ENCODE measurements around the gene ITPR3.
"Not testable (repeated sequence)": the region's sequence is repeated elsewhere in the genome, so short reads cannot be mapped to it uniquely, and the experiment has no call there.

The ITPR3 gene

GRCh38 chr6:33591424-33592032, 29.6 kb upstream of the ITPR3 start:
- DNase-seq (ENCODE audit: low read depth in 2 of 2), result no peak

DNA sequence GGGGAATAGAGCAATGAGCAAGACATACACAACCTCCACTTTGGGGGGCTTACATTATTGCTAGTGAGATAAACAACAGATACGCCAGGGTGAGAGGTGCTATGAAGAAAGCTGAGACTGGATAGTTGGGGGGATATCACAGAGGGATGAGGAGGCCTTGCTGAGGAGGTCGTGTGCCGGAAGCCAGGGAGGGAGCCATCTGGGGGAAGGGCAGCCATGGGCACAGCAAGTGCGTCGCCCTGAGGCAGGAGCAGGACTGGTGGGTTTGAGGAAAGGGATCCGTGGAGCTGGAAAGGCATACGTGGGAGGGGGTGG, 28.9 kb upstream of the ITPR3 start:
- DNase-seq (ENCODE audit: low read depth in 2 of 2), result no peak

GRCh38 chr6:33592595-33593413, 28.3 kb upstream of the ITPR3 start:
- no peak for DNase-seq (ENCODE audit: low read depth in 2 of 2)

DNA sequence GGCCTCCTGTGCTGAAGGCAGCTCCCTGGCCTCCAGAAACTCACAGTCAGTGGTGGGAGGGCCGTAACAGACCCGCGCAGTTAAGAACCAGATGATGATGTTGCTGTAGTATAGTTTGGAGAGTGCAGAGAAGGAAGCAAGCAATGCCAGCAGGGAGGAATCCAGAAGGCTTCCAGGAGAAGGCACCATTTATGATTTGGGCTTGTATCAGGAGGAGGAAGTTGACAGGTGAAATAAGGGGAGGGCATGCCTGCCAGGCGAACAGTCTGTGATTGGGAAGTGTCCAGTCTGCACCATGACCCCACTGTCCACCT, 27.8 kb upstream of the ITPR3 start:
- no peak for DNase-seq (ENCODE audit: low read depth in 2 of 2)

DNA sequence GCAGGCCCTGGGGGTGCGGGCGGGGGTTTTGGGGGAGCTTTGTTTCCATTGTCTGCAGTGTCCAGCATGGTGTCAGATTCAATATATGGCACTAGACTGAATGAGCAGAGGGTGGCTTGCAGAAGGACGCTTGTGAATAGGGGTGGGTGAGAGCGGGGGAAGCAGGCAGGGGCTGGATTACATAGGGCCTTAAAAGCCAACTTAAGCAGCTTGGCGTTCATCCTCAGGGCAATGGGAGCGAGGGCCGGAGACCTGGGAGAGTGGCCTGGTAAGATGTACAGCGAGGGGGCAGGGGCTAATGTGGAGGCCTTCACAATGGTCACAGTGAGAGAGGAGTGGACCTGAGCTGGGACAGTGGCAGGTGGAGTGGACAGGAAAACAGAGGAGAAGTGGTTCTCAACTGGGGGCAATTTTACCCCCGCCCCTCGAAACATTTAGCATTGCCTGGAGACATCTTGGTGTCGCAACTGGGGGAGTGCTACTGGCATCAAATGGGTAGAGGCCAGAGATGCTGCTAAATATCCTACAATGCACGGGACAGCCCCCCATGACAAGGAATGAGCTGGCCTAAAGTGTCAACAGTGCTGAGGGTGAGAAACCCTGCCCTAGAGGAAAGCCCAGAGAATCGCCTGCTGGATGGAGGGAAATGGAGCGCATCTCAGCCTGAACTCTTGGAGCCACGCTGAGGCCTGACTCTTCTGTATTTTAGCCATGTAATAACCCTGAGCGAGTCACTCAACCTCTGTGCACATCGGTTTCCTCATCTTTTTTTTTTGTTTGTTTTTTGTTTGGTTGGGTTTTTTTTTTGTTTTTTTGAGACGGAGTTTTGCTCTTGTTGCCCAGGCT, 25.9 kb upstream of the ITPR3 start:
- DNase-seq (ENCODE audit: low read depth in 2 of 2), result no peak

GRCh38 chr6:33596894-33597293, 24.2 kb upstream of the ITPR3 start:
- DNase-seq (ENCODE audit: low read depth in 2 of 2), result not testable (repeated sequence)

DNA sequence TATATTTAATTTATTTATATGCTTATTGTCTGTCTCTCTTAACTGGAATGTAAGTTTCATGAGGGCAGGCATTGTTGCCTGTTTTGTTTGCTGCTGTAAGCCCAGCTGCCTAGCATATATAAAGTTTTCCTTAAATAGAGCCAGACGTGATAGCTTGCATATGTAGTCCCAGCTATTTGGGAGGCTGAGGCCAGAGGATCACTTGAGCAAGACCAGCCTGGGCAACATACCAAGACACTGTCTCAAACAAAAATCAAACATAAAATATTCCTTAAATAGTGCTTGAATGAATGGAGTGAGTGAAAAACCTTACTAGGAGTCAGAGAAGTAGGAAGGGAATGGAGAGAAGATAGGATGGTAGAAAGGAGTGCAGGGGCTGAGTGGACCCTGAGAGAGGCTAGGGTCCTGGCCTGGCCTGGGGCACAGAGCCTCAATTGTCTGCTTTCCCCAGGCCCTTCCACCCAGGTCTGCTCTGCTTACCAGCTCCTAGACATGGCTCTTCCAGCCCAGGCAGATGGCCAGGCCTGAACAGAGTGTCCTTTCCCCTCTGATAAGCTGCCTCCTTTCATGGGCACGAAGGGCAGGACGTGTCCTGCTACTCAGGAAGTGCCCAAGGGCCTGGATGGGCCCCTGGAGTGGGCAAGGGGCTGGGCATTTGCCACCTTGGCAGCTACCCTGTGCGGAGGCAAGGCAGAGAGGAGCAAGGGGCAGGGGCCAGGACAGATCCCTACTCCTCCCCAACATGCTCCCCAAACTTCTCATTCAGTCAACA, 23.4 kb upstream of the ITPR3 start:
- no peak for DNase-seq (ENCODE audit: low read depth in 2 of 2)

GRCh38 chr6:33599413-33599938, 21.6 kb upstream of the ITPR3 start:
- no peak for DNase-seq (ENCODE audit: low read depth in 2 of 2)

DNA sequence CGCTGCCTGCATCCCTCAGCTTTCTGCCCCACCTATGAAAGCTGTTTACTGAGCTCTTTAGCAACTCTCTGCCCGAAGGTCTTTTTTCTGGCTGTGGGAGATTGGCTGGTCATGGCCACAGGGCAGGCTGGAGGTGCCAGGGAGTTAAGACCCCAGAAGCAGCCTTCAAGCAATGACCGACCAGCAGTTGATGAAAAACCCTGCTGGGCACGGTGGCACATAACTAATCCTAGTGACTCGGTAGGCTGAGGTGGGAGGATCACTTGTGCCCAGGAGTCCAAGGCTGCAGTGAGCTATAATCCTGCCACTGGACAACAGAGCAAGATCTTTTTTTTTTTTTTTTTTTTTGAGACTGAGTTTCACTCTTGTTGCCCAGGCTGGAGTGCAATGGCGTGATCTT, 20.4 kb upstream of the ITPR3 start:
- no peak for DNase-seq (ENCODE audit: low read depth in 2 of 2)

DNA sequence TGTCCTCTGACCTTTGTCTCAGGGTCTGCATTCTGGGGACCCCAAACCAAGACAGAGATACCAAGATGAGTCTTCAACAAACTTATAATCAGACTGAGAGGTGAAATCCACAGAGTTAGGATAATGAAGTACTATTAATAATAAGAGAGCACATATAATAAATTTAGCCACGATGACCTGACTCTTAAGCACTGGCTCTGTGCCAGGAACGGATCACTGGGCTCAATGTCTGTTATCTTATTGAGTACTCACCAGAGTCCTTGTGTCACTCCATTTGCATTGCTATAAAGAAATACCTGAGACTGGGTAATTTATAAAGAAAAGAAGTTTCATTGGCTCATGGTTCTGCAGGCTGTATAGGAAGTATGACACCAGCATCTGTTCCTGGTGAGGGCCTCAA, 18.9 kb upstream of the ITPR3 start:
- DNase-seq (ENCODE audit: low read depth in 2 of 2), result no peak

- DNase-seq (ENCODE audit: low read depth in 2 of 2), result no peak
These were observed 15.9 kb upstream of the ITPR3 start for GRCh38 chr6:33604941-33605854.

DNA sequence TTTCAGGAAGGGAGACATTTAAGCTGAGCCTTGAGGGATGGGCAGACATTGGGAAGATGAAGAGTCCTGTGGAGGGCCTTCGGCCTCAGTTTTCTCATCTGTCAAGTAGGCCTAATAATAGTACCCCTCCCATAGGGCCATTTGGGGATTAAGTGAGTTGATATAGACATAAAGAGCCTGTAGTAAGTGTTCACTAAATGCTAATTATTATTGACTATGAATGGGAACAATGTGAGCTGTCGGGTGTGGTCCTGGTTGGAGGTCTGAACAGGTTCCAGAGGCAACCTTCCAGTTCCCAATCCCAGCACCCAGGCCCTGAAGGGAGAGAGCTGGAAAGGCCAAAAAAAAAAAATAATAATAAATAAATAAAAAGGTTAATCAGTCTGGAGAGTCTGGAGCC, 14.5 kb upstream of the ITPR3 start:
- DNase-seq (ENCODE audit: low read depth in 2 of 2), result no peak

DNA sequence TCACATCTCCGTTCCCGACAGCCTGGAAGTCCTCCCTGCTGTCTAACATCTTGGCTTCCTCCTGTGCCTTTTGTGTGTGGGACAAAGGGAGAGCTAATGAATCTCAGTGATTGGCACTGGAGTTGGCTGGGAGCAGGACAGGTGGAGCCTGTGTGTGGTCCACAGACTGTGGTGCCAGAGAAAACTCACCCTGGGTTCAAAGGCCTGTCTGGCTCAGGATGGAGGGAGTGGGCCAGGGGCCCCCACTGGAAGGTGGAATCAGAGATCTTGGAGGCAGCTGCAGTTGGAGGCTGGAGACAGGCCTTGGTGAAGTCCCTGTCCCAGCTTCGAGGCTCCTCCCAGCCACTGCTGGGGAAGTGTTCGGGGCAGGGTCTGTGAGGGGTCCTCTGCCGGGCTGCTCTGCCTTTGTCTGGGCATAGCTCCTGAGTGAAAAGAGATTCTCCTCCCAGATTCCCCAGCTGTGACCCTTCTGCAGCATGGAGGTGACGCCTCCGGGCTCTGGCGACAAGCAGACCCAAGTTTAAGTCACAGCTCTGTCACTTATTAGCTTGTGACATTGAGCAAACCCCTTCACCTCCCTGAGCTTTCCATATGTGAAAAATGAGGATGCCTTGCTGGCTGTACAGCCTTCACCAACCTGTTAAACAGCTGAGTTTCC, 13.9 kb upstream of the ITPR3 start:
- DNase-seq (ENCODE audit: low read depth in 2 of 2), result no peak

GRCh38 chr6:33607784-33608161, 13.3 kb upstream of the ITPR3 start:
- DNase-seq (ENCODE audit: low read depth in 2 of 2), result no peak

DNA sequence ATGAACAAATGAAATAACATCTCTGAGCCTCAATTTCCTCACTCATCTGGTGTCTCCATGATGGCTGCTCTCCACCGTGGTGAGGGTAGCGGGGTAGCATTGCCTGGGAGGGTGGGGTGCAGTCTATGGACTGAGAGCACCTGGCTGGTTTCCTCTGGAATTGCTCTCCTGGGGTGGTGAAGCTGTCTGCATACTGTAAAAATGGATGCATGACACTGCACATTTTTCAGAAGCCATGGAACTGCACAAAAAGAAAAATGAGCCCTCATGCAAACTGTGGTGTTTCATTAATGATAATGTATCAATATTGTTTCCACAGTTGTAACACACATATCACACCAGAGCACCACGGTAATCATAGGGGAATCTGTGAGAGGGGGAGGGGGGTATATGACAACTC, 12.1 kb upstream of the ITPR3 start:
- no peak for DNase-seq (ENCODE audit: low read depth in 2 of 2)

- no peak for DNase-seq (ENCODE audit: low read depth in 2 of 2)
These were observed 11.6 kb upstream of the ITPR3 start for GRCh38 chr6:33609528-33609927.

GRCh38 chr6:33610067-33610466, 11.1 kb upstream of the ITPR3 start:
- DNase-seq (ENCODE audit: low read depth in 2 of 2), result no peak

DNA sequence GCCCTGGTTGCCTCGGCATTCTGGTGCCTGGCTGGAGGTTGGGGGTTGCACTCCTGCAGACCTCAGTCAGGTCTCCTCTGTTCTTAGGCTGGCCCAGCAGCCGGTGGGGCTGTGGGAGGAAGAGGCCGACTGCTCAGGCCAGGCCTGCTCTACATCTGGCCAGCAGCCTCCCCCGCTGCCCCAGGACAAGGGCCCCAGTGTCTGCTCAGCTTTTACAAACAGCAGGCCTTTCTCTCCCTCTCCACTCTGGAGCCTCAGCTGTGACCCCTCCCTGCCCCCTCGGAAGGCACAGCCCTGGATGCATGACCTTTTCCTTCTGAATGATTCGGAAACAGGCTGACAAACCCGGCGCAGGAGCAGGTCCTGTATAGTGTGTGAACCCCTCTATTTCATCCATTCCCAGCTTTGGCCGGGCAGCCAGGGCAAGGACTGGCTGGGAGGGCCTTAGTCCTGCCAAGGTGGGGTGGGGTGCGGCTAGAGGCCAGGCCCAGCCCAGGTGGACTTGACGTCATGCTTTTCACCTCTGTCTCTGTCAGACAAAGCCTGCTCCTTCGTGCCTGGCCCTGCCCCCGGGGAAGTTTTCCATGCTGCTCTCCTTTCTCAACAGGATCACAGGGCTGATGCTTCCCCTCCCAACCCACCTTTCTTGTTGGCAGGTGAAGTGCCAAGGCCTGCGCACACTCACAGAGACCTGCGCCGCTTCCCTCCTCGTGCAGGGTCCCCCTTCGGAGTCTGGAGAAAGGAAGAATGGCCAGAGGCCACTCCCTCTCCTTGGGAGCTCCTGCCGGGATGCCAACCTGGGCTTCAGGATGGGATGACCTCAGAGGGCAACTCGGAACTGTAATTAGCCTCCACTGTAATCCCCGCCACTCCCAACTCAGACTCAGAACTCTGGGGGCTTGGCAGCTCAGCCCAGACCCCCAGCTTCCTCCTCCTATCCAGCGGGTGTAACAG, 10.1 kb upstream of the ITPR3 start:
- DNase-seq (ENCODE audit: low read depth in 2 of 2), result no peak

GRCh38 chr6:33613146-33613794, 7.9 kb upstream of the ITPR3 start:
- no peak for DNase-seq (ENCODE audit: low read depth in 2 of 2)
